ENCODE results near the gene TEX38. TPM values are rescaled to one million over a fixed set of nuclear protein-coding genes. Genes with fewer than 3 reads are reported as not detected.
A peak's percentile ranks its signal among the peaks of the same experiment; 100 is the strongest.

The TEX38 gene
- total RNA-seq, 1 donor from 2014 or later, result not detected

GRCh38 chr1:46667782-46668760, 3.6 kb upstream of the TEX38 start, which contains the start of gene ATPAF1:
Gene ATPAF1, minus strand, starts transcription at chr1:46668364. Its CDS starts 42 bp downstream, at chr1:46668322.
- Histone ChIP-seq H3K27ac (peak within 1 kb of the TSS; percentile 84), H3K4me3 (peak within 1 kb of the TSS; percentile 80), H3K27me3 (ENCODE audit: low read depth) (no peaks in the 10 kb centered on the region), H3K9me3 (no peaks in the 10 kb centered on the region), H3K4me1 (peaks cover 21% of the 10 kb centered on the region), H3K36me3 (peaks cover 19% of the 10 kb centered on the region)
- ATAC-seq (peak; percentile 93 to 97), DNase-seq (peak; percentile 87)
- no peak for TF ChIP-seq CTCF (IDR thresholded peaks at IDR 0.05)
- intact Hi-C loops (cut with DNase I), result no loop called here

- intact Hi-C loops (cut with DNase I), result no loop called here
- no peak overlapping the region for H3K27ac ChIP-seq
- no peak overlapping the region for H3K4me3 ChIP-seq
- H3K27me3 ChIP-seq (ENCODE audit: low read depth), result no peaks in the 10 kb centered on the region
- H3K36me3 ChIP-seq, result peaks cover 15% of the 10 kb centered on the region
- no peak for ATAC-seq
- no peak for TF ChIP-seq CTCF (IDR thresholded peaks at IDR 0.05)
- H3K9me3 ChIP-seq, result no peaks in the 10 kb centered on the region
- peaks cover 21% of the 10 kb centered on the region for H3K4me1 ChIP-seq
- DNase-seq, result no peak
Measured at GRCh38 chr1:46670134-46670533, 1.5 kb upstream of the TEX38 start.

GRCh38 chr1:46672696-46673095, 1.0 kb downstream of the TEX38 start:
- Histone ChIP-seq H3K4me1 (no peaks in the 10 kb centered on the region), H3K27me3 (ENCODE audit: low read depth) (no peaks in the 10 kb centered on the region), H3K36me3 (peaks cover 39% of the 10 kb centered on the region), H3K4me3 (no peak overlapping the region), H3K27ac (no peak overlapping the region), H3K9me3 (no peaks in the 10 kb centered on the region)
- ATAC-seq (no peak), DNase-seq (no peak)
- no peak for TF ChIP-seq CTCF (IDR thresholded peaks at IDR 0.05)
- intact Hi-C loops (cut with DNase I), result no loop called here

DNA sequence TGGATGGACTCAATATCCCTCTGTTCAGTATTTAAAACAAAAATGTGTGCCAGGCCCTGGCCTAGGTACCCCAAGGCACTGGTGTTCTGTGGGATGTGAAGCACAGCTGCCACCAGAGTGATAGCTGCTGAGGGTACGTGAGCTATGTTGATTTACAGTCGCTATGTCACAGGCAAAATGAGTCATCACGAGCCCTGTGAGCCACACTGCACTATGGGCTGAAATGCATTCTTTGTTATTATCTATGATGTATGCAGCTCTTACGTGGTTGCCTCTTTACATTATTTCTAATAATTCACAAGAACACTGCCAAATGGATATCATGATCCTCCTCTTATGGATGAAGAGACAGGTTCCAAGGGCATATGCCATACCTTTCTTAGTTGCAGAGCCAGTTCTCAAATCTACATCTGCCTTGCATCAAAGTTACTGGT, 2.1 kb downstream of the TEX38 start:
- H3K27me3 ChIP-seq (ENCODE audit: low read depth), result no peaks in the 10 kb centered on the region
- ATAC-seq, result no peak
- H3K9me3 ChIP-seq, result no peaks in the 10 kb centered on the region
- peaks cover 49% of the 10 kb centered on the region for H3K36me3 ChIP-seq
- no peak overlapping the region for H3K4me3 ChIP-seq
- no peaks in the 10 kb centered on the region for H3K4me1 ChIP-seq
- intact Hi-C loops (cut with DNase I), result no loop called here
- no peak for TF ChIP-seq CTCF (IDR thresholded peaks at IDR 0.05)
- DNase-seq, result no peak
- no peak overlapping the region for H3K27ac ChIP-seq

- intact Hi-C loops (cut with DNase I), result no loop called here
- Histone ChIP-seq H3K27ac (no peak overlapping the region), H3K4me3 (no peak overlapping the region), H3K36me3 (peaks cover 69% of the 10 kb centered on the region), H3K4me1 (peaks cover 3% of the 10 kb centered on the region), H3K9me3 (no peaks in the 10 kb centered on the region), H3K27me3 (ENCODE audit: low read depth) (no peaks in the 10 kb centered on the region)
- no peak for TF ChIP-seq CTCF (IDR thresholded peaks at IDR 0.05)
- DNase-seq (no peak), ATAC-seq (no peak)
Measured at GRCh38 chr1:46675549-46676314, 4.1 kb downstream of the TEX38 start.
